HL-60 (cell line): ENCODE measurements around the gene SLC35A3.

Source experiments
- DNase-seq, 2 experiments: peaks; one replicate each; pipeline ENCODE4 v3.0.0-alpha.2; 2010 to 2020; ENCODE audit warnings: low read depth in 1 of 2, low spot score in 1 of 2
- H3K27ac ChIP-seq: fragments of 250-450 bp; sonication (Bioruptor Pico); replicated peaks from 2 replicates; pipeline ENCODE4 v1.5.1; 2020; ENCODE audit warnings: mild to moderate bottlenecking, moderate library complexity
- H3K27me3 ChIP-seq: fragments of 250-450 bp; sonication (Bioruptor Pico); 2 replicates; pipeline ENCODE4 v1.5.1; 2021; ENCODE audit warnings: mild to moderate bottlenecking, moderate library complexity; ENCODE audit not compliant: insufficient read depth, poor library complexity, severe bottlenecking
- H3K4me3 ChIP-seq: replicated peaks from 2 replicates; pipeline ENCODE4 v1.5.1; 2011; ENCODE audit warnings: mild to moderate bottlenecking, control low read depth, low read length; ENCODE audit not compliant: insufficient read depth
- GABPA ChIP-seq: IDR thresholded peaks from 2 replicates; pipeline ENCODE4 v1.6.1; 2012; ENCODE audit warnings: low read depth
- POLR2AphosphoS5 ChIP-seq: IDR thresholded peaks from 2 replicates; pipeline ENCODE4 v1.6.1; 2012; ENCODE audit warnings: low read depth
- SPI1 ChIP-seq: IDR thresholded peaks from 2 replicates; pipeline ENCODE4 v1.6.1; 2012; ENCODE audit warnings: low read depth, mild to moderate bottlenecking, borderline replicate concordance
- TF ChIP-seq, protein P1 (sequence below): IDR thresholded peaks from one replicate; pipeline ENCODE4 v1.5.1; 2011; ENCODE audit warnings: low read length, control low read depth, inconsistent platforms; ENCODE audit not compliant: insufficient read depth
- TF ChIP-seq, protein P2 (sequence below): IDR thresholded peaks from 2 replicates; pipeline ENCODE4 v1.6.1; 2012; ENCODE audit warnings: low read depth; ENCODE audit not compliant: insufficient replicate concordance

SLC35A3 gene

DNA sequence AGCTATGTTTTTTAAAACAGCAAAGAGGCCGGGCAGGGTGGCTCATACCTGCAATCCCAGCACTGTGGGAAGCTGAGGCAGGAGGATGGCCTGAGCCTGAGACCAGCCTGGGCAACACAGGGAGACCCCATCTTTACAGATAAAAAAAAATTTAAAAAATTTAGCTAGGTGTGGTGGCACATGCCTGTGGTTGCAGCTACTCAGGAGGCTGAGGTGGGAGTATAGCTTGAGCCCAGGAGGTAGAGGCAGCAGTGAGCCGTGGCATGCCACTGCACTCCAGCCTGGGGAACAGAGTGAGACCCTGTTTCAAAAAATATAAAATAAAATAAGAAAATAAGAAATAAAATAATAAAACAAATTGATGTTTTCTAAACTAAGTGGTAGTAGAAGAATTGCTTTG, 8.4 kb downstream of the SLC35A3 start:
- H3K27ac ChIP-seq = no peak overlapping the region
- H3K4me3 ChIP-seq = no peak overlapping the region
- no peaks in the 10 kb centered on the region for H3K27me3 ChIP-seq
- no peak for TF ChIP-seq SPI1
- TF ChIP-seq, protein P1, sequence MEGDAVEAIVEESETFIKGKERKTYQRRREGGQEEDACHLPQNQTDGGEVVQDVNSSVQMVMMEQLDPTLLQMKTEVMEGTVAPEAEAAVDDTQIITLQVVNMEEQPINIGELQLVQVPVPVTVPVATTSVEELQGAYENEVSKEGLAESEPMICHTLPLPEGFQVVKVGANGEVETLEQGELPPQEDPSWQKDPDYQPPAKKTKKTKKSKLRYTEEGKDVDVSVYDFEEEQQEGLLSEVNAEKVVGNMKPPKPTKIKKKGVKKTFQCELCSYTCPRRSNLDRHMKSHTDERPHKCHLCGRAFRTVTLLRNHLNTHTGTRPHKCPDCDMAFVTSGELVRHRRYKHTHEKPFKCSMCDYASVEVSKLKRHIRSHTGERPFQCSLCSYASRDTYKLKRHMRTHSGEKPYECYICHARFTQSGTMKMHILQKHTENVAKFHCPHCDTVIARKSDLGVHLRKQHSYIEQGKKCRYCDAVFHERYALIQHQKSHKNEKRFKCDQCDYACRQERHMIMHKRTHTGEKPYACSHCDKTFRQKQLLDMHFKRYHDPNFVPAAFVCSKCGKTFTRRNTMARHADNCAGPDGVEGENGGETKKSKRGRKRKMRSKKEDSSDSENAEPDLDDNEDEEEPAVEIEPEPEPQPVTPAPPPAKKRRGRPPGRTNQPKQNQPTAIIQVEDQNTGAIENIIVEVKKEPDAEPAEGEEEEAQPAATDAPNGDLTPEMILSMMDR = no peak
- TF ChIP-seq, protein P2, sequence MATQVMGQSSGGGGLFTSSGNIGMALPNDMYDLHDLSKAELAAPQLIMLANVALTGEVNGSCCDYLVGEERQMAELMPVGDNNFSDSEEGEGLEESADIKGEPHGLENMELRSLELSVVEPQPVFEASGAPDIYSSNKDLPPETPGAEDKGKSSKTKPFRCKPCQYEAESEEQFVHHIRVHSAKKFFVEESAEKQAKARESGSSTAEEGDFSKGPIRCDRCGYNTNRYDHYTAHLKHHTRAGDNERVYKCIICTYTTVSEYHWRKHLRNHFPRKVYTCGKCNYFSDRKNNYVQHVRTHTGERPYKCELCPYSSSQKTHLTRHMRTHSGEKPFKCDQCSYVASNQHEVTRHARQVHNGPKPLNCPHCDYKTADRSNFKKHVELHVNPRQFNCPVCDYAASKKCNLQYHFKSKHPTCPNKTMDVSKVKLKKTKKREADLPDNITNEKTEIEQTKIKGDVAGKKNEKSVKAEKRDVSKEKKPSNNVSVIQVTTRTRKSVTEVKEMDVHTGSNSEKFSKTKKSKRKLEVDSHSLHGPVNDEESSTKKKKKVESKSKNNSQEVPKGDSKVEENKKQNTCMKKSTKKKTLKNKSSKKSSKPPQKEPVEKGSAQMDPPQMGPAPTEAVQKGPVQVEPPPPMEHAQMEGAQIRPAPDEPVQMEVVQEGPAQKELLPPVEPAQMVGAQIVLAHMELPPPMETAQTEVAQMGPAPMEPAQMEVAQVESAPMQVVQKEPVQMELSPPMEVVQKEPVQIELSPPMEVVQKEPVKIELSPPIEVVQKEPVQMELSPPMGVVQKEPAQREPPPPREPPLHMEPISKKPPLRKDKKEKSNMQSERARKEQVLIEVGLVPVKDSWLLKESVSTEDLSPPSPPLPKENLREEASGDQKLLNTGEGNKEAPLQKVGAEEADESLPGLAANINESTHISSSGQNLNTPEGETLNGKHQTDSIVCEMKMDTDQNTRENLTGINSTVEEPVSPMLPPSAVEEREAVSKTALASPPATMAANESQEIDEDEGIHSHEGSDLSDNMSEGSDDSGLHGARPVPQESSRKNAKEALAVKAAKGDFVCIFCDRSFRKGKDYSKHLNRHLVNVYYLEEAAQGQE = no peak
- no peak for DNase-seq

GRCh38 chr1:99979091-99979490, 9.3 kb downstream of the SLC35A3 start:
- no peak for TF ChIP-seq SPI1
- no peak for TF ChIP-seq GABPA
- TF ChIP-seq POLR2AphosphoS5 = no peak
- TF ChIP-seq, protein P2 = no peak
- TF ChIP-seq, protein P1 = no peak
- no peak for DNase-seq
- Histone ChIP-seq H3K4me3 (no peak overlapping the region), H3K27ac (no peak overlapping the region), H3K27me3 (no peaks in the 10 kb centered on the region)

DNA sequence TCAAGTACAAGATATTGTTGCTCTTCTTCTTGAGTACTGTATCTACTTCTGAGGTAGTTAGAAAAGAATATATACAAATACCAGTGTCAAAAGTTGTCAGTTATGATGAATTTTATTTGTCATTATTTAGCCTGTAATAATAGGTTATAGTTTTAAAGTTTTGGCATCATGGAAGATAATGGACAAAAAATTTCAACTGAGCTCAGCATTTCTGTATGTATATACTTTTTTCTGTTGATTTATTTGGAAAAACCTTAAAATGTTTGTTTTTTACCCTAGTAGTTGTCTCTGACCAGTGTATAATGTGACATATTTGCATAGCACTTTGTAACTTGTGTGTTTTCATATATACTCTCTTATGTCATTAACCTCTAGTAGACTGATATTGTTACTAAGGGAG, 11.1 kb downstream of the SLC35A3 start:
- no peak for TF ChIP-seq SPI1
- TF ChIP-seq, protein P2 = no peak
- no peak for TF ChIP-seq POLR2AphosphoS5
- TF ChIP-seq GABPA = no peak
- TF ChIP-seq, protein P1 = no peak
- no peak overlapping the region for H3K4me3 ChIP-seq

More for the DNA sequence above, 11.1 kb downstream of the SLC35A3 start:
- Histone ChIP-seq H3K27ac (no peak overlapping the region), H3K27me3 (no peaks in the 10 kb centered on the region)
- DNase-seq = no peak
